Kidney (tissue), 14 donors: ENCODE results near the gene PHF21B. TPM values are rescaled to one million over a fixed set of nuclear protein-coding genes. Genes with fewer than 3 reads are reported as not detected.

Source experiments
- DNase-seq, 5 donors: peaks; one replicate each; pipeline ENCODE4 v3.0.0-alpha.2; 2013 to 2020
- FAIRE-seq: peaks from 2 replicates; lab custom pipeline; 2012; peaks lifted over from hg19 to GRCh38; lab: Jason Lieb, UNC
- H3K27ac ChIP-seq, 2 donors: one replicate each; pipeline ENCODE4 v1.7.0; 2013; ENCODE audit warnings: low read depth in 2 of 2, low read length in 2 of 2, inconsistent platforms in 1 of 2
- H3K27me3 ChIP-seq: one replicate; pipeline ENCODE4 v1.7.1; 2013; ENCODE audit warnings: low read length, inconsistent platforms; ENCODE audit not compliant: control insufficient read depth, insufficient read depth
- H3K36me3 ChIP-seq, 3 donors: one replicate each; pipeline versions ENCODE4 v1.7.0 to v1.7.1; 2013; ENCODE audit warnings: low read length in 3 of 3, control low read depth in 1 of 3, inconsistent platforms in 1 of 3; ENCODE audit not compliant: insufficient read depth in 3 of 3, control insufficient read depth in 2 of 3
- H3K4me1 ChIP-seq, 3 donors: one replicate each; pipeline versions ENCODE4 v1.7.0 to v1.7.1; 2013; ENCODE audit warnings: low read length in 3 of 3, inconsistent platforms in 1 of 3, low read depth in 1 of 3; ENCODE audit not compliant: control insufficient read depth in 2 of 3, insufficient read depth in 2 of 3
- H3K4me3 ChIP-seq, 3 donors: one replicate each; pipeline versions ENCODE4 v1.7.0 to v1.8.1; 2013; ENCODE audit warnings: low read length in 3 of 3, control low read depth in 1 of 3, inconsistent platforms in 1 of 3
- H3K9ac ChIP-seq, 3 donors: one replicate each; pipeline versions ENCODE4 v1.7.0 to v1.7.1; 2013; ENCODE audit warnings: low read length in 3 of 3, control low read depth in 1 of 3, inconsistent platforms in 1 of 3
- H3K9me3 ChIP-seq, 3 donors: one replicate each; pipeline versions ENCODE4 v1.7.0 to v1.7.1; 2013; ENCODE audit warnings: low read length in 3 of 3, control low read depth in 1 of 3, inconsistent platforms in 1 of 3; ENCODE audit not compliant: control insufficient read depth in 2 of 3, insufficient read depth in 1 of 3
- CTCF ChIP-seq: IDR thresholded peaks from 3 replicates; pipeline ENCODE4 v1.5.1; 2012; ENCODE audit warnings: mild to moderate bottlenecking, moderate library complexity, borderline replicate concordance; ENCODE audit not compliant: insufficient read depth; ENCODE audit errors: extremely low read depth
- intact Hi-C: fragments of 100-400 bp; cut with DNase I; formaldehyde crosslinking; loops from one replicate; pipeline ENCODE4 v1.11.1; 2022
- polyA plus RNA-seq: library from polyadenylated mRNA; stranded (reverse); fragments of 350-450 nt; fragmentation: Illumina TruSeq; extraction: RNeasy Lipid Tissue Mini Kit (QIAGEN cat#74804); gene quantifications from one replicate; pipeline ENCODE4 v1.2.3, GENCODE V29; 2014; ENCODE audit warnings: low read depth, low replicate concordance; ENCODE audit not compliant: insufficient read depth
- total RNA-seq: library from RNA; stranded (reverse); fragmentation: NEBNext Ultra II Directional; extraction: Animal tissue kit (Norgen Biotek cat#: 25700); gene quantifications from one replicate; pipeline ENCODE4 v1.2.1, GENCODE V29; 2021
- donor health status: control.
- donor health status: control.
- donor health status: control.
- donor health status: control.
- donor health status: control.
- donor health status: DM: yes; HTN: yes; CAD: no.
- donor health status: Normal renal cell carcinoma (clear cell type).

Gene PHF21B
- total and polyA plus RNA-seq, 2 donors from 2014 or later: 1.1 to 2.8 TPM

- no peak for TF ChIP-seq CTCF
- Histone ChIP-seq H3K27ac (no peak overlapping the region), H3K27me3 (no peaks in the 10 kb centered on the region), H3K36me3 (no peaks in the 10 kb centered on the region), H3K9me3 (no peaks in the 10 kb centered on the region), H3K4me1 (no peaks in the 10 kb centered on the region), H3K9ac (no peak overlapping the region), H3K4me3 (no peak overlapping the region)
- intact Hi-C loops: no loop called here
- no peak for FAIRE-seq
- no peak for DNase-seq
These were observed 30.7 kb downstream of the PHF21B start for GRCh38 chr22:44979154-44979553.

GRCh38 chr22:44975427-44976262, 34.2 kb downstream of the PHF21B start:
- TF ChIP-seq CTCF: peak; percentile 65
- Histone ChIP-seq H3K4me3 (no peak overlapping the region), H3K4me1 (no peaks in the 10 kb centered on the region), H3K27ac (no peak overlapping the region), H3K36me3 (no peaks in the 10 kb centered on the region), H3K27me3 (no peaks in the 10 kb centered on the region), H3K9ac (no peak overlapping the region), H3K9me3 (no peaks in the 10 kb centered on the region)
- intact Hi-C loops: no loop called here
- peak; percentile 92 to 97 (median 94) for DNase-seq
- no peak for FAIRE-seq

GRCh38 chr22:44974454-44974853, 35.4 kb downstream of the PHF21B start:
- Histone ChIP-seq H3K4me3 (no peak overlapping the region), H3K27ac (no peak overlapping the region), H3K27me3 (no peaks in the 10 kb centered on the region), H3K36me3 (no peaks in the 10 kb centered on the region), H3K9ac (no peak overlapping the region), H3K4me1 (no peaks in the 10 kb centered on the region), H3K9me3 (no peaks in the 10 kb centered on the region)
- DNase-seq (no peak), FAIRE-seq (no peak)
- intact Hi-C loops: no loop called here
- no peak for TF ChIP-seq CTCF
